Liver (tissue), 9 donors: ENCODE data around the gene THRB. TPM values are rescaled to one million over a fixed set of nuclear protein-coding genes. Genes with fewer than 3 reads are reported as not detected.

Experiments used
- DNase-seq: peaks from one replicate; pipeline ENCODE4 v3.0.0-alpha.2; 2017; ENCODE audit warnings: low spot score
- H3K27ac ChIP-seq, 2 donors: one replicate each; pipeline ENCODE4 v1.7.0; 2013; ENCODE audit warnings: inconsistent platforms in 2 of 2, low read length in 2 of 2, control low read depth in 1 of 2, low read depth in 1 of 2, mild to moderate bottlenecking in 1 of 2
- H3K27me3 ChIP-seq, 4 donors: one replicate each; pipeline versions ENCODE4 v1.6.1 to v1.7.0; 2013; ENCODE audit warnings: low read length in 3 of 4, inconsistent platforms in 1 of 4, mild to moderate bottlenecking in 1 of 4, moderate library complexity in 1 of 4; ENCODE audit not compliant: control insufficient read depth in 4 of 4, insufficient read depth in 4 of 4
- H3K36me3 ChIP-seq, 4 donors: one replicate each; pipeline versions ENCODE4 v1.6.1 to v1.7.0; 2013; ENCODE audit warnings: low read length in 3 of 4, mild to moderate bottlenecking in 3 of 4, low read depth in 1 of 4, moderate library complexity in 1 of 4; ENCODE audit not compliant: control insufficient read depth in 4 of 4, insufficient read depth in 3 of 4
- H3K4me1 ChIP-seq, 4 donors: one replicate each; pipeline versions ENCODE4 v1.6.1 to v1.7.0; 2013; ENCODE audit warnings: low read length in 3 of 4, mild to moderate bottlenecking in 3 of 4, moderate library complexity in 1 of 4; ENCODE audit not compliant: control insufficient read depth in 4 of 4, insufficient read depth in 4 of 4
- H3K4me3 ChIP-seq, 3 donors: one replicate each; pipeline versions ENCODE4 v1.6.1 to v1.7.0; 2013; ENCODE audit warnings: low read length in 3 of 3, control low read depth in 1 of 3, low read depth in 1 of 3, mild to moderate bottlenecking in 1 of 3
- H3K9ac ChIP-seq, 2 donors: one replicate each; pipeline ENCODE4 v1.7.0; 2013; ENCODE audit warnings: low read length in 2 of 2, mild to moderate bottlenecking in 2 of 2, moderate library complexity in 2 of 2, control low read depth in 1 of 2, low read depth in 1 of 2
- H3K9me3 ChIP-seq, 4 donors: one replicate each; pipeline versions ENCODE4 v1.6.1 to v1.7.0; 2013; ENCODE audit warnings: low read length in 3 of 4; ENCODE audit not compliant: control insufficient read depth in 4 of 4
- EGR1 ChIP-seq, 2 donors: IDR thresholded peaks; 2 replicates each; pipeline ENCODE4 v1.6.1; 2016 to 2018; ENCODE audit warnings: antibody characterized with exemption in 2 of 2, low read depth in 2 of 2
- FOXA1 ChIP-seq: IDR thresholded peaks from 2 replicates; pipeline ENCODE4 v1.6.1; 2016; ENCODE audit warnings: antibody characterized with exemption
- FOXA2 ChIP-seq: IDR thresholded peaks from 2 replicates; pipeline ENCODE4 v1.6.1; 2016; ENCODE audit warnings: antibody characterized with exemption
- GABPA ChIP-seq, 2 donors: IDR thresholded peaks in 1 of 2; conservative IDR thresholded peaks in 1 of 2; 2 replicates each; pipeline ENCODE4 v1.6.1; 2016; ENCODE audit warnings: antibody characterized with exemption in 2 of 2, mild to moderate bottlenecking in 1 of 2, moderate library complexity in 1 of 2
- HNF4A ChIP-seq, 2 donors: conservative IDR thresholded peaks; 2 replicates each; pipeline ENCODE4 v1.6.1; 2016; ENCODE audit warnings: antibody characterized with exemption in 2 of 2, mild to moderate bottlenecking in 2 of 2
- HNF4G ChIP-seq: IDR thresholded peaks from 2 replicates; pipeline ENCODE4 v1.6.1; 2016; ENCODE audit warnings: antibody characterized with exemption
- JUND ChIP-seq, 2 donors: IDR thresholded peaks; 2 replicates each; pipeline ENCODE4 v1.6.1; 2016; ENCODE audit warnings: antibody characterized with exemption in 2 of 2
- NR2F2 ChIP-seq: IDR thresholded peaks from 2 replicates; pipeline ENCODE4 v1.6.1; 2016; ENCODE audit warnings: antibody characterized with exemption
- RAD21 ChIP-seq, 2 donors: IDR thresholded peaks; 2 replicates each; pipeline ENCODE4 v1.6.1; 2016; ENCODE audit warnings: antibody characterized with exemption in 2 of 2, mild to moderate bottlenecking in 2 of 2
- RXRA ChIP-seq, 2 donors: IDR thresholded peaks; 2 replicates each; pipeline ENCODE4 v1.6.1; 2017 to 2018; ENCODE audit warnings: antibody characterized with exemption in 2 of 2, mild to moderate bottlenecking in 1 of 2
- SP1 ChIP-seq: IDR thresholded peaks from 2 replicates; pipeline ENCODE4 v1.6.1; 2018; ENCODE audit warnings: antibody characterized with exemption, mild to moderate bottlenecking
- TAF1 ChIP-seq: conservative IDR thresholded peaks from 2 replicates; pipeline ENCODE4 v1.6.1; 2016; ENCODE audit warnings: antibody characterized with exemption, mild to moderate bottlenecking
- YY1 ChIP-seq: IDR thresholded peaks from 2 replicates; pipeline ENCODE4 v1.6.1; 2016; ENCODE audit warnings: antibody characterized with exemption, mild to moderate bottlenecking
- WGBS: extraction: QIAGEN DNeasy Blood & Tissue Kit; methylation state at CpG from one replicate; pipeline ENCODE4 v1.1.7; 2013; 5-methylcytosine and 5-hydroxymethylcytosine counted together
- polyA plus RNA-seq, 2 donors: library from polyadenylated mRNA; stranded (reverse) in 1 of 2; unstranded in 1 of 2; fragments of 200-250 nt in 1 of 2; fragments of >200 nt in 1 of 2; fragmentation: Nextera tagmentation in 1 of 2; extraction: Ambion mirVana in 1 of 2; gene quantifications; one replicate each; pipeline versions ENCODE4 v1.2.1 to v1.2.3, GENCODE V29; 2013 to 2015
- total RNA-seq, 2 donors: library from RNA; depleted of rRNA; stranded (reverse); fragments of >200 nt; gene quantifications; one replicate each; pipeline ENCODE4 v1.2.3, GENCODE V29; 2014
- TF ChIP-seq, protein P1 (sequence below): IDR thresholded peaks from 2 replicates; pipeline ENCODE4 v1.6.1; 2016; ENCODE audit warnings: antibody characterized with exemption, mild to moderate bottlenecking
- TF ChIP-seq, protein P2 (sequence below): fragments of 150-350 bp; IDR thresholded peaks from 2 replicates; pipeline ENCODE4 v1.5.1; 2017; ENCODE audit warnings: improper control_type of control experiment, low read depth, low read length; ENCODE audit not compliant: missing input control
- TF ChIP-seq, protein P3 (sequence below): IDR thresholded peaks from 2 replicates; pipeline ENCODE4 v1.6.1; 2016; ENCODE audit warnings: antibody characterized with exemption
- TF ChIP-seq, protein P4 (sequence below): IDR thresholded peaks from 2 replicates; pipeline ENCODE4 v1.6.1; 2016; ENCODE audit warnings: antibody characterized with exemption
- TF ChIP-seq, protein P5 (sequence below): IDR thresholded peaks from 2 replicates; pipeline ENCODE4 v1.6.1; 2016; ENCODE audit warnings: antibody characterized with exemption
- donor health status: healthy.
- donor health status: healthy.
- donor health status: healthy.
- donor health status: healthy.
- donor health status: healthy.

Gene THRB
- total and polyA plus RNA-seq, 4 donors, result 5.9 to 23.9 (median 9.3) TPM

DNA sequence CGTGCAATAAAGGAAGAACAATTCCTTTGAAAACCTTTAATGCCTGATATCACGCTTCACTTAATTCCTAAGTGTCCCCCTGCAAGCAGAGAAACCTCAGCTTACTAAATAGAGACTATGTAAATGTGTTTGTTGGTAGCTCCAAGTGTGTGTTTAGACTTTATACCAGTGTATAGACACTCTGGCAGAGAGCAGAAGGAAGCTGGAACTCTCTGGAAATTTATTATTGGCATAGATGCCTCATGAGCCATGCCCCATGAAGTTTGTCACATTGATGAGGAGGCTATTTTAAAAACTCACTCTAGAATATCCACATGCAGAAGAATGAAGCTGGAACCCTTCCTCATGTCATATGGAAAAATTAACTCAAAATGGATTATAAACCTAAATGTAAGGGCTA, 99.9 kb downstream of the THRB start (continued):
- TF ChIP-seq, protein P1, sequence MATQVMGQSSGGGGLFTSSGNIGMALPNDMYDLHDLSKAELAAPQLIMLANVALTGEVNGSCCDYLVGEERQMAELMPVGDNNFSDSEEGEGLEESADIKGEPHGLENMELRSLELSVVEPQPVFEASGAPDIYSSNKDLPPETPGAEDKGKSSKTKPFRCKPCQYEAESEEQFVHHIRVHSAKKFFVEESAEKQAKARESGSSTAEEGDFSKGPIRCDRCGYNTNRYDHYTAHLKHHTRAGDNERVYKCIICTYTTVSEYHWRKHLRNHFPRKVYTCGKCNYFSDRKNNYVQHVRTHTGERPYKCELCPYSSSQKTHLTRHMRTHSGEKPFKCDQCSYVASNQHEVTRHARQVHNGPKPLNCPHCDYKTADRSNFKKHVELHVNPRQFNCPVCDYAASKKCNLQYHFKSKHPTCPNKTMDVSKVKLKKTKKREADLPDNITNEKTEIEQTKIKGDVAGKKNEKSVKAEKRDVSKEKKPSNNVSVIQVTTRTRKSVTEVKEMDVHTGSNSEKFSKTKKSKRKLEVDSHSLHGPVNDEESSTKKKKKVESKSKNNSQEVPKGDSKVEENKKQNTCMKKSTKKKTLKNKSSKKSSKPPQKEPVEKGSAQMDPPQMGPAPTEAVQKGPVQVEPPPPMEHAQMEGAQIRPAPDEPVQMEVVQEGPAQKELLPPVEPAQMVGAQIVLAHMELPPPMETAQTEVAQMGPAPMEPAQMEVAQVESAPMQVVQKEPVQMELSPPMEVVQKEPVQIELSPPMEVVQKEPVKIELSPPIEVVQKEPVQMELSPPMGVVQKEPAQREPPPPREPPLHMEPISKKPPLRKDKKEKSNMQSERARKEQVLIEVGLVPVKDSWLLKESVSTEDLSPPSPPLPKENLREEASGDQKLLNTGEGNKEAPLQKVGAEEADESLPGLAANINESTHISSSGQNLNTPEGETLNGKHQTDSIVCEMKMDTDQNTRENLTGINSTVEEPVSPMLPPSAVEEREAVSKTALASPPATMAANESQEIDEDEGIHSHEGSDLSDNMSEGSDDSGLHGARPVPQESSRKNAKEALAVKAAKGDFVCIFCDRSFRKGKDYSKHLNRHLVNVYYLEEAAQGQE, result no peak
- no peak for TF ChIP-seq SP1

DNA sequence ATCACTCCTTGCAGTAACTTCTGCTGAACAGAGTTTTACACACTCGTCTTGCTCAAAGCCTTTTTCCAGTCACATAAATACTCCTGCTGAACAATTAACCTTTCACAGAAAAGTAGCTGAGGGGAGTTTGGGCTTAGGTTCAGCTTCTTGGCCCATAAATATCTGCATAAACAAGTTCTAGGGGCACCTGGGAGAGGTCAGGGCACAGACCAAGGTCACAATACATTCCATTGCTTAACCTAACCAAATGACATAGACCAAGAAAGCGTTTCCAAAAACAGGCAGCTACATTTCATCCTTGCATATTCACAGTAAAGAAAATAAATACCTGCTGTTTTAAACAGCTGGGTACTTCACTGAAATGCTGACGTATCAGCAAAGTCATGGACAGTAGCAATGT, 101.3 kb downstream of the THRB start:
- Histone ChIP-seq H3K4me3 (no peak overlapping the region), H3K27me3 (no peaks in the 10 kb centered on the region), H3K36me3 (no peaks in the 10 kb centered on the region), H3K9me3 (no peaks in the 10 kb centered on the region), H3K4me1 (peaks cover 0 to 4% (median 2%) of the 10 kb centered on the region in 4 donors), H3K27ac (no peak overlapping the region), H3K9ac (no peak overlapping the region)
- no peak for DNase-seq
- 57% methylated on average over 3 of the region's 3 CpGs for WGBS
- no peak for TF ChIP-seq NR2F2
- no peak for TF ChIP-seq FOXA1
- TF ChIP-seq, protein P2, sequence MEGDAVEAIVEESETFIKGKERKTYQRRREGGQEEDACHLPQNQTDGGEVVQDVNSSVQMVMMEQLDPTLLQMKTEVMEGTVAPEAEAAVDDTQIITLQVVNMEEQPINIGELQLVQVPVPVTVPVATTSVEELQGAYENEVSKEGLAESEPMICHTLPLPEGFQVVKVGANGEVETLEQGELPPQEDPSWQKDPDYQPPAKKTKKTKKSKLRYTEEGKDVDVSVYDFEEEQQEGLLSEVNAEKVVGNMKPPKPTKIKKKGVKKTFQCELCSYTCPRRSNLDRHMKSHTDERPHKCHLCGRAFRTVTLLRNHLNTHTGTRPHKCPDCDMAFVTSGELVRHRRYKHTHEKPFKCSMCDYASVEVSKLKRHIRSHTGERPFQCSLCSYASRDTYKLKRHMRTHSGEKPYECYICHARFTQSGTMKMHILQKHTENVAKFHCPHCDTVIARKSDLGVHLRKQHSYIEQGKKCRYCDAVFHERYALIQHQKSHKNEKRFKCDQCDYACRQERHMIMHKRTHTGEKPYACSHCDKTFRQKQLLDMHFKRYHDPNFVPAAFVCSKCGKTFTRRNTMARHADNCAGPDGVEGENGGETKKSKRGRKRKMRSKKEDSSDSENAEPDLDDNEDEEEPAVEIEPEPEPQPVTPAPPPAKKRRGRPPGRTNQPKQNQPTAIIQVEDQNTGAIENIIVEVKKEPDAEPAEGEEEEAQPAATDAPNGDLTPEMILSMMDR, result no peak
- TF ChIP-seq TAF1, result no peak
- TF ChIP-seq HNF4A (conservative IDR thresholded peaks at IDR 0.05), result no peak
- TF ChIP-seq JUND (IDR thresholded peaks at IDR 0.05), result no peak
- no peak for TF ChIP-seq HNF4G
- TF ChIP-seq, protein P1, result no peak
- TF ChIP-seq GABPA (IDR thresholded peaks at IDR 0.05 in 1 of 2, conservative IDR thresholded peaks at IDR 0.05 in 1 of 2), result no peak
- TF ChIP-seq, protein P3, sequence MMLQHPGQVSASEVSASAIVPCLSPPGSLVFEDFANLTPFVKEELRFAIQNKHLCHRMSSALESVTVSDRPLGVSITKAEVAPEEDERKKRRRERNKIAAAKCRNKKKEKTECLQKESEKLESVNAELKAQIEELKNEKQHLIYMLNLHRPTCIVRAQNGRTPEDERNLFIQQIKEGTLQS, result no peak
- TF ChIP-seq RAD21 (IDR thresholded peaks at IDR 0.05), result no peak
- TF ChIP-seq, protein P4, sequence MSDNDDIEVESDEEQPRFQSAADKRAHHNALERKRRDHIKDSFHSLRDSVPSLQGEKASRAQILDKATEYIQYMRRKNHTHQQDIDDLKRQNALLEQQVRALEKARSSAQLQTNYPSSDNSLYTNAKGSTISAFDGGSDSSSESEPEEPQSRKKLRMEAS, result no peak
- no peak for TF ChIP-seq EGR1 (IDR thresholded peaks at IDR 0.05; ENCODE audit: low read depth in 2 of 2)
- TF ChIP-seq, protein P5, sequence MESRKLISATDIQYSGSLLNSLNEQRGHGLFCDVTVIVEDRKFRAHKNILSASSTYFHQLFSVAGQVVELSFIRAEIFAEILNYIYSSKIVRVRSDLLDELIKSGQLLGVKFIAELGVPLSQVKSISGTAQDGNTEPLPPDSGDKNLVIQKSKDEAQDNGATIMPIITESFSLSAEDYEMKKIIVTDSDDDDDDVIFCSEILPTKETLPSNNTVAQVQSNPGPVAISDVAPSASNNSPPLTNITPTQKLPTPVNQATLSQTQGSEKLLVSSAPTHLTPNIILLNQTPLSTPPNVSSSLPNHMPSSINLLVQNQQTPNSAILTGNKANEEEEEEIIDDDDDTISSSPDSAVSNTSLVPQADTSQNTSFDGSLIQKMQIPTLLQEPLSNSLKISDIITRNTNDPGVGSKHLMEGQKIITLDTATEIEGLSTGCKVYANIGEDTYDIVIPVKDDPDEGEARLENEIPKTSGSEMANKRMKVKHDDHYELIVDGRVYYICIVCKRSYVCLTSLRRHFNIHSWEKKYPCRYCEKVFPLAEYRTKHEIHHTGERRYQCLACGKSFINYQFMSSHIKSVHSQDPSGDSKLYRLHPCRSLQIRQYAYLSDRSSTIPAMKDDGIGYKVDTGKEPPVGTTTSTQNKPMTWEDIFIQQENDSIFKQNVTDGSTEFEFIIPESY, result no peak
- TF ChIP-seq YY1, result no peak
- no peak for TF ChIP-seq FOXA2
- TF ChIP-seq SP1, result no peak
- TF ChIP-seq RXRA (IDR thresholded peaks at IDR 0.05), result no peak
